ENCODE data around the gene MTG1. TPM values are rescaled to one million over a fixed set of nuclear protein-coding genes. Genes with fewer than 3 reads are reported as not detected.

Gene MTG1
- total and polyA plus RNA-seq, 4 donors: 23.4 to 91.2 (median 42.8) TPM

DNA sequence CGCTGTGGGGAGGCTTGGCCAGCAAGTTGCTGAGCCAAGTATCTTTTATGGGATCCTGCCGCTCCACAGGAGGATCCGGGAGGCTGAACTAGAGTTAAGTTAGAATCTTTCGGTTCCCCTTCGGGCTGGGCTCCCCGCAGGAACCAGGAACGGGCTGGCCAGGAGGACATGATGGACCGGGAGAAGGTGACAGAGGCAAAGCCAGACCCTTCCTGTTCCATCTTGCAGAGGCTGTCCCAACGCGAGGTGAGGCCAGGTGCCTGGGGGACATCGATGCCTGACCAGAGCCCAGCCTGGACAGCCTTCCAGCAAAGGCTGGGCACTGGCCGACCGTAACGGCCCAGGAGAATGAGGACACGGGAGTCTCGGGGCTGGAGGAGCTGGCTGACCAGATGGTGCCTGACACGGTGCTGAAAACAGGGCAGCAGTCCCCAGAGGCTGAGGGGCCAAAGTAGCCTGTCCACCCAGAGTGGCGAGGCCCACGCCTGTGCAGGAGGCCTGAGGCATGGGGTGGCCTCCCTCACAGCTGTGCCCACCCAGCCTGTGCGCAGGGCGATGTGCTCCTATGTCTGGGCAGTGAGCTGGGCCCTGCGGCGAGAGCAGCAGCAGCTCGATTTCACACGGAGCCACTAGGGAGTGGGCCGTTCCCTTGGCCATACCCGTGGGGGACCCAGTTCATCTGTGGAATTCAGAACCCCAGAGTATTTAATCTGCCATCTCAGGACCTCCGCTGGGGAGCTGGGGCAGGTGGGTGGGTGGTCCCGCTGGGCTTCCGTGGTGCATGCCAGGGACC, 16.7 kb upstream of the MTG1 start:
- Histone ChIP-seq H3K27me3 (ENCODE audit: control insufficient read depth, insufficient read depth, low read length) (no peaks in the 10 kb centered on the region), H3K36me3 (ENCODE audit: control insufficient read depth, insufficient read depth, low read length) (peaks cover 18% of the 10 kb centered on the region), H3K9me3 (ENCODE audit: control insufficient read depth, insufficient read depth, low read length) (no peaks in the 10 kb centered on the region), H3K4me1 (ENCODE audit: control insufficient read depth, insufficient read depth, low read length) (peaks cover 57% of the 10 kb centered on the region), H3K27ac (ENCODE audit: low read depth, low read length) (no peak overlapping the region), H3K4me3 (ENCODE audit: low read depth, low read length) (no peak overlapping the region)
- DNase-seq (ENCODE audit: low read depth in 4 of 6, low spot score in 6 of 6): no peak
- WGBS (ENCODE audit: insufficient coverage): 84% methylated on average over 29 of the region's 30 CpGs

DNA sequence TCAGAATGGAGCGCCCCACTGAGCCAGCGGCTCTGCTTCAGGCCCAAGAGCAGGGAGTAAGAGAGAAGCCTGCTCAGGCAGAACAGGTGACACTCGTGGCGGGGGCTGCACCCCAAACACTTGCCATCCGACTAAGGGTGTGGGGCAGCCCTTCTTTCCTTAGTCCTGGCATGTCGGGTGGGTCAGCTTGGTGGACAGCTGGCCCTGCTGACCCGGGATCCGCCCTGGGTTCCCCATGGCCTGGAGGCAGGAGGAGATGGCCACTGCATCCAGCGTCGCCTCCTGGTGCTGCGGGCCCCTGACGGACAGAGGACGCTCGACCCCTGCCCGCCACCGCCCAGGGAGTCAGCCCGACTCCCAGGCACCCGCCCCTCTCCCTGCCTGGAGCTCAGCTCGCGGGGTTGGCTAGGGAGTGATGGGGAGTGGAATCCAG, 16.1 kb upstream of the MTG1 start:
- peak overlapping the region; percentile 63 for H3K27ac ChIP-seq (ENCODE audit: low read depth, low read length)
- peaks cover 53% of the 10 kb centered on the region for H3K4me1 ChIP-seq (ENCODE audit: control insufficient read depth, insufficient read depth, low read length)
- H3K4me3 ChIP-seq (ENCODE audit: low read depth, low read length): peak overlapping the region; percentile 64
- no peaks in the 10 kb centered on the region for H3K27me3 ChIP-seq (ENCODE audit: control insufficient read depth, insufficient read depth, low read length)
- peaks cover 18% of the 10 kb centered on the region for H3K36me3 ChIP-seq (ENCODE audit: control insufficient read depth, insufficient read depth, low read length)
- 33% methylated on average over 13 of the region's 20 CpGs for WGBS (ENCODE audit: insufficient coverage)
- DNase-seq (ENCODE audit: low read depth in 4 of 6, low spot score in 6 of 6): no peak
- no peaks in the 10 kb centered on the region for H3K9me3 ChIP-seq (ENCODE audit: control insufficient read depth, insufficient read depth, low read length)

DNA sequence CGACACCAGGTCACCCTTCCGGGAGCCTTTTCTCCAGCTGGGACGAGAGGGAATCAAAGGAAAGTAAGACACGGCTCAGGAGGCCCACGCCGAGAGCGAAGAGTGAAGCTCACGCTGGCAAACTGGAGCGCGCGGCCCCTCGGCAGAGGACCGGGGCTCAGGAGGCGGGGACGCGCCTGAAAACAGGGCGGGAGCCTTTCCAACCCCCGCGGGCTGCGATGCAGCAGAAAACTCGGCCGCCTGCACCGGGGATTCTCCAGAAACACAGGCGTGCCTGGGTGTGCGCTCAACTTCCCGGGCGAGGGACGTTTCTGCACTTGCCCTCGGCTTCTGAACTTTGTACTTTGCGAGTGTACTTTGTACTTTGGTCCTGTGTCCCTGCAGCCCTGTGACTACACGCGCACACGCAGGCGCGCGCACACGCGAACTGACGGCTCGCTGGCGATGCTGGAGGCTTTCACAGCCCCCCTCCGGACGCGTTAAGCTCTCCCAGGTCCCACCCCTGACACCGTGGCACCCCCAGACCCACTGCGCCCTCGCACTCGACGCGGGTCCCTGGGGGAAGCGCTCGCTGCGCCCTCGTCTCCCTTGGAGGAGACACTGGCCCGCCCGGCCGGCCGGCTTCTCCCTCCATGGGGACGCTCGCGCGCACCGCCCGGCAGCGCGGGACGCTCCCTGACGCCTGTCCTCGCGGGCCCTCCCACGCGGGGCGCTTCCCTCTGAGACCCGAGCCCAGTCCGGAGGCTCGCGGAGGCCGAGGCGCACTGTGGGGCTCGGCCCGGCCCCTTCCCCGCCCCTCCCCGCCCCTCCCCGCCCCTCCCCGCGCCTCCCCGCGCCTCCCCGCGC, 15.5 kb upstream of the MTG1 start:
- peaks cover 18% of the 10 kb centered on the region for H3K36me3 ChIP-seq (ENCODE audit: control insufficient read depth, insufficient read depth, low read length)
- H3K9me3 ChIP-seq (ENCODE audit: control insufficient read depth, insufficient read depth, low read length): no peaks in the 10 kb centered on the region
- WGBS (ENCODE audit: insufficient coverage): under 1% methylated on average over 70 of the region's 90 CpGs
- H3K4me3 ChIP-seq (ENCODE audit: low read depth, low read length): peak overlapping the region; percentile 64
- peaks cover 53% of the 10 kb centered on the region for H3K4me1 ChIP-seq (ENCODE audit: control insufficient read depth, insufficient read depth, low read length)
- peak in 4 of 6 donors; percentile 26 to 86 (median 62) for DNase-seq (ENCODE audit: low read depth in 4 of 6, low spot score in 6 of 6)
- peak overlapping the region; percentile 63 for H3K27ac ChIP-seq (ENCODE audit: low read depth, low read length)
- no peaks in the 10 kb centered on the region for H3K27me3 ChIP-seq (ENCODE audit: control insufficient read depth, insufficient read depth, low read length)

DNA sequence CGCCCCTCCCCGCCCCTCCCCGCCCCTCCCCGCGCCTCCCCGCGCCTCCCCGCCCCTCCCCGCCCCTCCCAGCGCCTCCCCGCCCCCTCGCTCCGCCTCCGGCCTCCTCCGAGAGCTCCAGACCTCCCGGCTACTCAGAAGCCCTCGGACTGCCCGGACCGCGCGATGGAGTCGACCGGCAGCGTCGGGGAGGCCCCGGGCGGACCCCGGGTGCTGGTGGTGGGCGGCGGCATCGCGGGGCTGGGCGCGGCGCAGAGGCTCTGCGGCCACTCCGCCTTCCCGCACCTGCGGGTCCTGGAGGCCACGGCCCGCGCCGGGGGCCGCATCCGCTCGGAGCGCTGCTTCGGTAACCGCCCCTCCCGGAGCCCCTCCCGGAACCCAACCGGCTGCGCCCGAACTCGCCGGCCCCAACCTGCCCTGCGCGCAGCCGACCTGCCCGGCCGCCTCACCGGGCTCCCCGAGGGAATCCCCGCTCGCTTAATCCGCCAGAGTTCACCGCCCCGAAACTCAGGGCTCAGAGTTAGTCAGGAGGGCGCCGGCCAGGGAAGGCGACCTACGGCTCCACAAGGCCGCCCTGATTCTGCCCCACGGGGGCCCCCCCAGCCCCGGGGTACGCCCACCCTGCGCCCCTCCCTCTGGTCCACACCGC, 14.7 kb upstream of the MTG1 start, which contains the start of gene PAOX:
Gene PAOX, plus strand, starts transcription at position 111 of the 649 bp plus-strand sequence. Its CDS starts 55 bp downstream, at position 166.
- DNase-seq (ENCODE audit: low read depth in 4 of 6, low spot score in 6 of 6): peak in 4 of 6 donors; percentile 19 to 82 (median 56)
- Histone ChIP-seq H3K9me3 (ENCODE audit: control insufficient read depth, insufficient read depth, low read length) (no peaks in the 10 kb centered on the region), H3K36me3 (ENCODE audit: control insufficient read depth, insufficient read depth, low read length) (peaks cover 23% of the 10 kb centered on the region), H3K27ac (ENCODE audit: low read depth, low read length) (peak within 1 kb of the TSS; percentile 63), H3K4me1 (ENCODE audit: control insufficient read depth, insufficient read depth, low read length) (peaks cover 48% of the 10 kb centered on the region), H3K27me3 (ENCODE audit: control insufficient read depth, insufficient read depth, low read length) (no peaks in the 10 kb centered on the region), H3K4me3 (ENCODE audit: low read depth, low read length) (peak within 1 kb of the TSS; percentile 64)
- WGBS (ENCODE audit: insufficient coverage): 2% methylated on average over 66 of the region's 78 CpGs

DNA sequence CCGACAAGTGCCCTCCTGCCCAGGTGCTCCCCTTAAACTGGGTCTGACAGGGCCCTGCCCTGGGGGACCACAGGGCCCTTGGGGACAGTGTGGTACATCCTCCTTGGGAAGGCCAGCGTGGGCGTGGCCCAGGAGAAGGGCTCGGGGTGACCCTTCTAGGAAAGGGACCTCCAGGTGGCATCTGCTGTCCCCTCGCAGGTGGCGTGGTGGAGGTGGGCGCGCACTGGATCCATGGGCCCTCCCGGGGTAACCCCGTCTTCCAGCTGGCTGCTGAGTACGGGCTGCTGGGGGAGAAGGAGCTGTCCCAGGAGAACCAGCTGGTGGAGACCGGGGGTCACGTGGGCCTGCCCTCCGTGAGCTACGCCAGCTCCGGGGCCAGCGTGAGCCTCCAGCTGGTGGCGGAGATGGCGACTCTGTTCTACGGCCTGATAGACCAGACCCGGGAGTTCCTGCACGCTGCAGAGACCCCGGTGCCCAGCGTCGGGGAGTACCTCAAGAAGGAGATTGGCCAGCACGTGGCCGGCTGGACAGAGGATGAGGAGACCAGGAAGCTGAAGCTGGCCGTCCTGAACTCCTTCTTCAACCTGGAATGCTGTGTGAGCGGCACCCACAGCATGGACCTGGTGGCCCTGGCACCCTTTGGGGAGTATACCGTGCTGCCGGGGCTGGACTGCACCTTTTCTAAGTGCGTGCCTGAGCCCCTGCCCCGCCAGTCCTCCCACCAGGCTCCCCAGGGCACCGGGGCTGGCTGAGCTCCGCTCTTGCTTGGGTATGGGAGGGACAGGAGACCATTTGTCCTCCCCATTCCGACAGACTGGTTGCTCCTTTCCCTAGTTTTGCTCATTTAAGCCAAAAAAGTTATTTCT, 13.9 kb upstream of the MTG1 start:
- no peaks in the 10 kb centered on the region for H3K27me3 ChIP-seq (ENCODE audit: control insufficient read depth, insufficient read depth, low read length)
- DNase-seq (ENCODE audit: low read depth in 4 of 6, low spot score in 6 of 6): no peak
- peaks cover 28% of the 10 kb centered on the region for H3K36me3 ChIP-seq (ENCODE audit: control insufficient read depth, insufficient read depth, low read length)
- H3K4me3 ChIP-seq (ENCODE audit: low read depth, low read length): peak overlapping the region; percentile 32
- 87% methylated on average over 34 of the region's 36 CpGs for WGBS (ENCODE audit: insufficient coverage)
- no peak overlapping the region for H3K27ac ChIP-seq (ENCODE audit: low read depth, low read length)
- H3K4me1 ChIP-seq (ENCODE audit: control insufficient read depth, insufficient read depth, low read length): peaks cover 46% of the 10 kb centered on the region
- H3K9me3 ChIP-seq (ENCODE audit: control insufficient read depth, insufficient read depth, low read length): no peaks in the 10 kb centered on the region

DNA sequence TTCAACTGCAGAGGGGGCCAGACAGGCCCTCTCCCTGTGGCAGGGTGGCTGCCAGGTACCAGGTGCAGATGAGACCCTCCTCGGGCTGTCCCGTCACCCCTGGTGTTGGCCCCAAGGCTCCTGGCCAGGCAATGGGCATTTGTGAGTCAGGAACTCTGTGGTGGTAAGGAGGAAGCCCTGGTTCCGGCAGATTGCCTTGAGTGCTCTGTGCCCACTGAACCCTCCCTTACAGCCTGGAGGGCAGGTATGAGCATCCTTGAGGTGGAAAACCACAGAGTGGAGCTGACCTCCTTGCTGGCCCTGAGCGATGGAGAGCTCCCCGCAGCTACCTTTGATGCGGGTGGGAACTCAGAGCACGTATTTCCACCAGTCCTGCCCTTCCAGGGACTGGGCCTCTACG, 12.9 kb upstream of the MTG1 start:
- no peak for DNase-seq (ENCODE audit: low read depth in 4 of 6, low spot score in 6 of 6)
- Histone ChIP-seq H3K9me3 (ENCODE audit: control insufficient read depth, insufficient read depth, low read length) (no peaks in the 10 kb centered on the region), H3K4me3 (ENCODE audit: low read depth, low read length) (no peak overlapping the region), H3K4me1 (ENCODE audit: control insufficient read depth, insufficient read depth, low read length) (peaks cover 45% of the 10 kb centered on the region), H3K27me3 (ENCODE audit: control insufficient read depth, insufficient read depth, low read length) (no peaks in the 10 kb centered on the region), H3K36me3 (ENCODE audit: control insufficient read depth, insufficient read depth, low read length) (peaks cover 32% of the 10 kb centered on the region), H3K27ac (ENCODE audit: low read depth, low read length) (no peak overlapping the region)
- WGBS (ENCODE audit: insufficient coverage): 95% methylated on average over 6 of the region's 8 CpGs

DNA sequence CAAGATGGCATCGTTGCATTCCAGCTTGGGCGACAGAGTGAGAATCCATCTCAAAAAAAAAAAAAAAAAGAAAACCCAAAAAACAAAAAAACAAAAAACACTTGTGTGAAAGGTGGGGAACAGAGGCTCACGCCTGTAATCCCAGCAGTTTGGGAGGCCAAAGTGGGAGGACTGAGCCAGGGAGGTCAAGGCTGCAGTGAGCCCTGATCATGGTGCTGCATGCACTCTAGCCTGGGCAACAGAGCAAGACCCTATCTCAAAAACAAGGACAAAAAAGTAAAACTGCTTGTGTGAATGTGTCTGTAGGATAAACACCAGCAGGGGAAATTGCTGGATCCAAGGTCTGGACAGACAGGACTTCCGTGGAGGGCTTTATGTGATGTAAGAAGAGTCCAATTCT, 10.4 kb upstream of the MTG1 start:
- H3K4me3 ChIP-seq (ENCODE audit: low read depth, low read length): no peak overlapping the region
- peaks cover 23% of the 10 kb centered on the region for H3K4me1 ChIP-seq (ENCODE audit: control insufficient read depth, insufficient read depth, low read length)
- no peaks in the 10 kb centered on the region for H3K27me3 ChIP-seq (ENCODE audit: control insufficient read depth, insufficient read depth, low read length)
- no peak overlapping the region for H3K27ac ChIP-seq (ENCODE audit: low read depth, low read length)
- no CpG with 5 or more reads among the region's 4 CpGs for WGBS (ENCODE audit: insufficient coverage)
- peaks cover 42% of the 10 kb centered on the region for H3K36me3 ChIP-seq (ENCODE audit: control insufficient read depth, insufficient read depth, low read length)
- DNase-seq (ENCODE audit: low read depth in 4 of 6, low spot score in 6 of 6): no peak
- no peaks in the 10 kb centered on the region for H3K9me3 ChIP-seq (ENCODE audit: control insufficient read depth, insufficient read depth, low read length)

DNA sequence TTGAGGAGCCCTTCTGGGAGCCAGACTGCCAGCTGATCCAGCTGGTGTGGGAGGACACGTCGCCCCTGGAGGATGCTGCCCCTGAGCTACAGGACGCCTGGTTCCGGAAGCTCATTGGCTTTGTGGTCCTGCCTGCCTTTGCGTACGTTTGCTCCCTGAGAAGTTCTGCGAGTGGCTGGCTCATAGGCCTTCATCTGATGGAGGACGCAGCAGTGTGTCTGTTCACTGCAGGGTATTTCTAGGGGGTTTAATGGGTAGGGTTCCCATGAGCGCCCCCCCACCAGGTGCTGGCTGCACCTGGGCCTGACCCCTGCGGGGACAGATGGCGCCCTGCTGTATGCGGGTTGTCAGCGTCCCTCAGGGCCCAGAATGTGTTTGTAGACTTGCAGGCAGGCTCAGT, 9.9 kb upstream of the MTG1 start:
- Histone ChIP-seq H3K9me3 (ENCODE audit: control insufficient read depth, insufficient read depth, low read length) (no peaks in the 10 kb centered on the region), H3K36me3 (ENCODE audit: control insufficient read depth, insufficient read depth, low read length) (peaks cover 46% of the 10 kb centered on the region), H3K27ac (ENCODE audit: low read depth, low read length) (no peak overlapping the region), H3K27me3 (ENCODE audit: control insufficient read depth, insufficient read depth, low read length) (no peaks in the 10 kb centered on the region), H3K4me3 (ENCODE audit: low read depth, low read length) (no peak overlapping the region), H3K4me1 (ENCODE audit: control insufficient read depth, insufficient read depth, low read length) (peaks cover 21% of the 10 kb centered on the region)
- DNase-seq (ENCODE audit: low read depth in 4 of 6, low spot score in 6 of 6): no peak
- 89% methylated on average over 13 of the region's 13 CpGs for WGBS (ENCODE audit: insufficient coverage)

DNA sequence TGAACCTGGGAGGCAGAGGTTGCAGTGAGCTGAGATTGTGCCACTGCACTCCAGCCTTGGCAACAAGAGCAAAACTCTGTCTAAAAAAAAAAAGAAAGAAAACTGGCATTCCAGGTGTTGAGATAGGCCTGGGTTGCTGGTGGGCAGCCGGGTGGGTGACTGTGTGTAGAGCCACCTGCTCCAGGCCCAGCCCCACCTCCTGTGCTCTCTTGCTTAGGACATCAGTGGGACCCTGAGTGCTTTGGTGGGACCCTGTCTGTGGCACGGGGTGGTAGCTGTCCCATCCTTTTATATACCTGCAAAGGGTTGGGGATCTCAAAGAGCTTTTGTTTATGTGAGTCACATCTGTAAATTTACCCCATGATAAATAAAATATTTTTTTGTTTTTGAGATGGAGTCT, 8.7 kb upstream of the MTG1 start:
- Histone ChIP-seq H3K36me3 (ENCODE audit: control insufficient read depth, insufficient read depth, low read length) (peaks cover 50% of the 10 kb centered on the region), H3K27me3 (ENCODE audit: control insufficient read depth, insufficient read depth, low read length) (no peaks in the 10 kb centered on the region), H3K27ac (ENCODE audit: low read depth, low read length) (no peak overlapping the region), H3K4me3 (ENCODE audit: low read depth, low read length) (no peak overlapping the region), H3K9me3 (ENCODE audit: control insufficient read depth, insufficient read depth, low read length) (no peaks in the 10 kb centered on the region), H3K4me1 (ENCODE audit: control insufficient read depth, insufficient read depth, low read length) (peaks cover 13% of the 10 kb centered on the region)
- 100% methylated on average over 1 of the region's 2 CpGs for WGBS (ENCODE audit: insufficient coverage)
- no peak for DNase-seq (ENCODE audit: low read depth in 4 of 6, low spot score in 6 of 6)
